GM19351 (cell line): ENCODE data around the gene CDK8.

Experiments
- ATAC-seq: cut with Tn5 transposase; IDR thresholded peaks from one replicate; pipeline ENCODE4 v1.9.1; 2021; ENCODE audit warnings: mild to moderate bottlenecking, moderate library complexity; ENCODE audit not compliant: unreplicated experiment

CDK8 gene

DNA sequence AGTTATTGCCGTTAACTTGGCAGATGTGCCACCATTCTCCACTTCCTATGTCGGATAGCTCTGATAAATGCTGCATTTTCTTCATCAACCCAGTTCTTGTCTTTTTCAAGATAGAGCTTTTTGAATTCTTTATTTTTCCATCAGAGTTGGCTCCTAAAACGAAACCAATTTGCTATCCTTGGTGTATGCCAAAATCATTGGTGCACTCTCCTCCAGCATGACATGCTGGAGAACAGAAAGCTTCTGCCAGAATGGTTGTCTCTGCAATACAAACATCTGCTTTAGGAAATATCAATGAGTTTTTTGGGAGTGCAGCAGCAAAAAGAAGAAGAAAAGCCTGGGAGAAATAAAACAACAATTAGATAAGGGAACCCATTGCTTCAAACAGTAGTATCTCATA lies 124.2 kb downstream of the CDK8 start:
- ATAC-seq: no peak

DNA sequence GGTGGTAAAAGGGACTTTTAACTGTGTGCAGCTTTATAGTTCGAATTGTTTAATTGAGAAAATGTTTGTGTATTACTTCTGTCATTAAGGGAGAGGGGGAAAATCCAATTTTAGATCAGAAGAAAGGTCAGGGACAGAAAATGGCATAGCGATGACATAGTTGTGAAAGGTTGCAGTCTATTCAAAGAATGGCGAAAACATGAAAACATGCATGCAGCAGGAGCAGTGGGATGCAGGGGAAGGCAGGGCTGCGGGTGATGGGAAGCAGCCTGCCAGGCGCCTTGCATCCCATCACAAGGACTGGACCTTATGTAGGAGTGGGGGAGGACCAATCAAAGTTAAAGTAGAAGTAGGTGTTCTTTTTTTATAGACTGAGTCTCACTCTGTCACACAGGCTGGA lies 125.9 kb downstream of the CDK8 start:
- no peak for ATAC-seq

DNA sequence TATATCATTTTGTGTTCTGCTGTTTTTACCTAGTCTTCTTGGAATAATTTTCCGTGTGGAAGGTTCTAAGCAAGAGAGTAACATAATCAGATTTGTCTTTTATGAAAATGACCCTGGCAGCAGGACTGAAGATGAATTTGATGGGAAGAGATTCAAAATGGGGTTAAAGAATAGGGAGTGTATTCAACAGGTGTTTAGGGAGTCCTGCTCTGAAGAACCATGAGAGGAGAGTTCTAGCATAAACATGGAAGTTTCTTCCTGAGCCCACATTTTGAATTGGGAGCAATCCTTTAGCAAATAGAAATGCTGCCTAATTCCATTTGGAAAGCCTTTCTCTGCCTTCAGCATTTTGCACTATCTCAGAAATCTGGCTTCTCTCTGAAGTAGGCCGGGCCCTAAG lies 127.0 kb downstream of the CDK8 start:
- no peak for ATAC-seq

DNA sequence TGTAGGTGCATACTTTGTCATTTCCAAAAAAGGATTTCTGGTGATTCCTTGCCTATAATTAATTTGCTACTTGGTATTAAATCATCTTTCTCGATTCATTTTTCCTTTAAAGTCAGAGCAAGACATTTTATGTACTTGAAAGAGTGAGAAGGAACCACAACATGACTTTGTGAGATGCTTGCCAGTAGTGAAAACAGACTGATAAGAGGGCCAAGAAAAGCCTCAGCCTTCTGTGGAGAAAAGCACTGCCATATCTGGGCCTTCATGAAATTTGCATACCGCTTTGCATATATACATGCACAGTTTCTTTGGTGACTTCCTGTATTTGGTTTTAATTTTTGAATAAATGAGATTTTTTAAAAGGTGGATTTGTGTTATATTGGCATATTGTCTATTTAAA lies 128.4 kb downstream of the CDK8 start:
- ATAC-seq: no peak

DNA sequence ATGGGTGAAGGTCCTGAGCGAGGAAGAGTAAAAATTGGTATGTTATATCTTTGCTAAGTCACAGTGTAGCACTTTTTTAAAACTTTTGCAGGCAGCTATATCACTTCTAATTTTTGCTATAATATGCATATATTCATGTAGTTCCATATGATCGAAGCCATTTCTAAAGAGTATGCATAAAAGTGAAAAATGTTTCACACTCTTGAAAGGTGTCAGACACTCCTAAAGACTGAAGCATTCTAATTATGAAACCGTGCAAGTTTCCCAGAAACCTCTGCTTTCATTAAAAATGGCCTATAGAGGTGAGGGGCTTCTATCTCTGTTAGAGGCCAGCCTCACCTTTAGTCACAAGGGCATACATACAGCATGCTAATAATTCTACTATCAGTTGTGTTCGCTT lies 128.9 kb downstream of the CDK8 start:
- no peak for ATAC-seq

DNA sequence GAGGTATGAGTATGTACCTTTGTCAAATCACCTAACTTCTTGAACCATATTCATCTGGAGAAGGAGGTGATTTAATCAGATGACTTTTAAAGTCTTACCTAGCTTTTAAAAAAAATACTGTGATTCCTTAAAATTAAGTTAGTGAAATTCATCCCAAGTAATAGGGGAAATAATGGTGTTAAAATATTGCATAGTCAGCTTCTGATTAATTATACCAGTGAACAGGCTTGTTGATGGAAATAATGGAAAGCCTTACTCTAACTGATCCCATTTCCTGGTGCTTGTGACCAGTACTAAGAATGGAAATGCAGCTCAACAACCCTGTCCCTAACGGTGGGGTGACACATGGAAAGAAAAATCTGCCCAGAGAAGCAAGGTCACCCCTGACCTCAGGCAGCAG lies 130.7 kb downstream of the CDK8 start:
- ATAC-seq: no peak

DNA sequence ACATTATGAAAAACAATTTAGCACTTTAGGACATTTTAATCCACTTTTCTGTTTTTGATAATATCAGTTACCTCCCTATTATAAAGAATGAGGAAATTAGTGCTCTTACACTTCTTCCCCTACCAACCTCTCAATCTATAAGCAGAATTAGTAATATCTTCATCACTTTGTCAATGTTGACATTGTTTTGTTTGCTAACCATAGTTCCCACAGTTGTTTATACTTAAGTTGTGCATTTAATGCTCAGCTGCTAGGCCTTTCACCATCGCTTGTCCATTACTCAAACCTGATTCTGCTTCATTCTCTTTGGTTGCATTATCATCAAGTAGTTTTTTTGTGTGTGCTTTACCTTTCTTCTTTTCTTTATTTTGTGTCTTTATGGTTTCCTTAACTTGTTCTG lies 132.1 kb downstream of the CDK8 start:
- ATAC-seq: no peak

DNA sequence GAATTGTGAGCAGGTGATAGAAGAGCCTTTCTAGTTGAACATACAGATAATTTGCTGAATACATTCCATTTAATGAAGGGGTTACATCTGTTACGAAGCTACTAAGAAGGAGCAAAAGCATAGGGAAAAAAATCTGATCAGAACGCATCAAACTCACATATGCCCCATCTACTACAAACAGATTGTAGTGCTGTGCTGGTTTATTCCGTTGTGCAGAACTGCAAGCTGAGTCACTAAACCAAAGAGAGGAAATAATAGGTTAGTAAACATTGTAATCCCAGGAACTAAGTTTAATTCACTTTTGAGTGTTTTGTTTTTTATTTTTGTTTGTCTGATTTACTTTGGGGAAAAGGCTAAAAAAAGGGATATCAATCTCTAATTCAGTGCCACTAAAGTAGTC lies 136.3 kb downstream of the CDK8 start:
- ATAC-seq: no peak

DNA sequence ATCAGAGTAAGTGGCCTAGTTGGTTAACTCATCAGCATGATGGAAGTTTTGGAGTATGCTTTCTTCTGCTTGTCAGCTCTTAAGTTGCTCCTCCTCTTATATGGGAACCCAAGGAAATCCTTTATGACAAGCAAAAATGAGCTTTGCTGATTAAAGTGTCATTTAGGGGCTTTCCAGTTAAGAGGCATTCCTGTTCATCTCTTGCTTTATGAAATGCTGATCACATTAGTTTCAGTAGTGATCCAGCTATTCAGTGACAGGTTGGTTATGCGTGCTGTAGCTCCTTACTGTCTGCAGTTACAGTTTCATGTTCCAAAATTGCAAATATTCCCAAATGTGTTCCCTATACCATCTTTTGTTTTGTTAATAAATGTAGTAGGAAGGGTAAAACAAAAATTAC lies 146.6 kb downstream of the CDK8 start:
- ATAC-seq: no peak

DNA sequence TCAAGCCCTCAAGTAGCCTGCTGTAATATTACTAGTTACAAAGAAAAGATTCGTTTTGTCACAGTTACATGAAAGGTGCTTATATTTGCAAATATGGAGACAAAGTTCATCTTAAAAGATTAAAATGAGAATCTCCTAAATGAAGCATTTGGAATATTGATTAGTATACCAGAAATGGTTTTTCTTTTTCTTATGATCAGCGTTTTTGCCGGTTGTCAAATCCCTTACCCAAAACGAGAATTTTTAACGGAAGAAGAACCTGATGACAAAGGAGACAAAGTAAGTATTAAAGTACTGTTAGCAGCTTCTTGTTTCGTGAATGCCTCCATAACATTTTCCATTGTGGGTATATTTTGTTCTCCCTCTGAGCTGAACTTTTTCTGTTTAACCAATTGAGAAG lies 147.1 kb downstream of the CDK8 start:
- no peak for ATAC-seq

DNA sequence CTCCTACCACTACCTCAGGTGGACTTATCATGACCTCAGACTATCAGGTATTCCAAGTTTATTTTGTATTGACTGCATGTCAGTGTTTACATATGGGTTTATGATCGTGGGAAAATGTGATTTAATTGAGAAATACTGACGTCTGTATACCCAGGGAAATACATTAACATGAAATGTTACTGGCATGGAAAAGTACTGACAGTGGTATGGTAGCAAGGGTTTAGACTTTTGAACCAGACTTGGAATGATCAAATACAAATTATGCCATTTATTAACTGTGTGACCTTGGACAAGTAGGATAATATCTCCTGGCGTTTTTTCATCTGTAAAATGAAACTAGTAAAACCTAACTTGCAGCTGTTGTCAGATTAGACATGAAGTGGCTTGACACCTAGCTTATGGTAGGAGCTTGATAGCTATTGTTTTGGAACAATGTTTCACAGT lies 147.7 kb downstream of the CDK8 start:
- no peak for ATAC-seq

DNA sequence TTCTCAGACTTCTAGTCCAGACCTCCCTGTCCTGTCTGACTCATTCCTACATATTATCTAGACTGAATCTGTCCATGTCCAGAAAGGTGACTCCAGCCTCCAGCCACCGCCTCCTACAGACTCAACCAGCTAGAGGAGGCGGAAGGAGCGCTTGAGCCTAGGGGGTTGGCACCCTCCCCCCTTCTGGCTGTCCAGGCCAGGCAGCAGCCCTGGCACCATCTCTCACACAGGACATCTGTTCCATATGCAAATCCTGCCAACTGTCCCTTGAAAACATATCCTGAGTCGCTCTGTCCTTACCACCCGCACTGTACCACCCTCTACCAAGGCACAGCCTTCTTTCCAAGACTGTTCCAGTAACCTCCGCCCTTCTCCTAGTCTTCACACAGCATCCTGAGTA lies 152.9 kb downstream of the CDK8 start:
- ATAC-seq: no peak

DNA sequence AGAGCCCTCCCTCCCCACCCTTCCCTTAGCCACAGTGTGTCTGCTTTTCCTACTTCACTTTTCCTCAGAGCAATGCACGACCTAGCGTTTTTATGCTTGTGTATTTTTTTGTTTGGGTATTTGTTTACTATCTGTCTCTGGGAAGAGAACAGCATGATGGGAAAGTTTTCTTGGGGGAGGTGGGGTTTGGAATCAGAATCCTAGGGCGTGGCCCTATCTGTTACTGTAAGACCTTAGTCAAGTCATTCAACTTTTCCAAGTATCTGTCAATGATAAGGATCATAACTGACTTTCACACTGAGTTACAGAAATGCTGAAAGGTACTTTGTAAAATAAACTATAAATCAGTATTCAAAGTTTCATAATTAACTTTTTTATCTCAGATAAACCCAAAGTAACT lies 157.3 kb downstream of the CDK8 start:
- ATAC-seq: no peak

DNA sequence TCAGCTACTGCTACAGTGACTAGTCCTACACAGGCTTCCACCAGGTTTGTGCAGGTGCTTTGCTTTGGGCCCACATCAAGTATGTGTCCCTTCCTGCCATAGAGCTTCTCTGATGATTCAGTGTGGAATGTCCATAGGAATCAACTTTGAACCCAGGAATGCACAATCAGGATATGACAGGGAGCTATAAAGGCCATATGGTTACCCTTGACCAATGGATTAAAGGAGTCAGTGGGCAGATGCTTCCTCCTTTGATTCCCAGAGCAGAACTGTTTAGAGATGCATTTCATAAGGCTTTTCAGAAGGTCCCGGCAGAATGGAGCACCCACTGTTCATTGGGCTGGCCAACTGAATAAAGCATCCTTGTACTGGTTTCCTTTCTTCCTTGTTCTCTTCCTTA lies 158.3 kb downstream of the CDK8 start:
- ATAC-seq: no peak

DNA sequence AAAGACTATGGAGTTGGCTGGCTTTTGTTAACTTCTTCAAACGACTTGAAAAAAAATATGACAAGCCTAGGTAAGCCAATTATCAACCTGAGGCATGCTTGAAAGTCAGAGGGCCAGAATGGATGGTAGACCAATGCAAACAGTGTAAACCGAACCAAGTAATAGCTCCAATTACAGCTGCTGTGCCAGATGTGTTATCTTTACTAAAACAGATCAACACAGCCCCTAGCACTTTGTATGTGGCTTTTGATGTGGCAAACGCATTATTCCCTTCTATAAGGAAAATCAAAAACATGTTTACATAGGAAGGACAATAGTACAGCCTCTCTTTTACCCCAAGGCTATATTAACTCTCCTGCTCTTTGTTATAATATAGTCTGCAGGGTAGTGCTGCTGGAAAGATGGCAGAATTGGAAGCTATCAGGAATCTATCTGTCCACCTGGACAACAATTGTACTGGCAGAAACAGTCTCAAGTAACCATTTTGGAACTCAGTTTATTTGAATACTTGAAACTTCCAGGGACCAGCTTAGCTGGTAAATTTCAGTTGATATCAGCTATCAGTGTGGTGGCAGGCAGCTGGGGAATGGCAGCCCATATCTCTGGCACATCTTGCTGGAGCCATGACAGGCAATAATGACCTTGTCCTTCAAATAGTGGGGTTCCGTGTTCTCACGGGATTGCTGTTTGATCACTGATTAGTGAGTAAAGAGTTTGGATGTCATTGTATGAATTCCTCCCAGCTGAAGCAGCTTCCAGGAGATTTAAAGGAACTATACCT lies 159.2 kb downstream of the CDK8 start:
- no peak for ATAC-seq

DNA sequence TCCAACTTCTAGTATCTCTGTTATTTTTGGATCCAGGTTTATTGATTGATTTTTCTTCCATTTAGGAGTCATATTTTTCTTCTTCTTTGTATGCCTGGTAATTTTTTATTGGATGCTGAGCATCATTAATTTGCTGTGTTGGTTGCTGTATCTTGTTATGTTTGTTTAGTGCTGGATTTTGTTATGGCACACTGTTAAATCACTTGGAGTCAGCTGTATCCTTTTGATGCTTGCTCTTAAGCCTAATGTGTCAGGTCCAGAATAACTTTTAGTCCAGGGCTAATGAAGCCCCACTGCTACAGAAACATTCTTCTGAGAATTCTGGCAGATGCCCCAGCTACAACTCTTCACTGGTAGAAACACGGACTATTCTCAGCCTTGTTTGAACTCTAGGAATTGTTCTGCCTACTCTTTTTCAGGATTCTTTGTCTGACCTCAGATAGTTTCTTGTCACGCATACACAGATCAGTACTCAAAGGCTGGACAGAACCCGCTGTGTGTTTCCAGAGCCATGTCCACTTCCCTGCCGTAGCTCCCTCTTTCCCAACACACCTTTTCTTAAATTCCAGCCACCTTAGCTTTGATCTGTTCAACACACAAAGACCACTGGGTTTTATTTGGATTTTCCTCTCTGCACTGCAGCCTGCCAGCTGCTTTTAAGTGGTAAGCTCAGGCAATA lies 166.5 kb downstream of the CDK8 start:
- no peak for ATAC-seq

DNA sequence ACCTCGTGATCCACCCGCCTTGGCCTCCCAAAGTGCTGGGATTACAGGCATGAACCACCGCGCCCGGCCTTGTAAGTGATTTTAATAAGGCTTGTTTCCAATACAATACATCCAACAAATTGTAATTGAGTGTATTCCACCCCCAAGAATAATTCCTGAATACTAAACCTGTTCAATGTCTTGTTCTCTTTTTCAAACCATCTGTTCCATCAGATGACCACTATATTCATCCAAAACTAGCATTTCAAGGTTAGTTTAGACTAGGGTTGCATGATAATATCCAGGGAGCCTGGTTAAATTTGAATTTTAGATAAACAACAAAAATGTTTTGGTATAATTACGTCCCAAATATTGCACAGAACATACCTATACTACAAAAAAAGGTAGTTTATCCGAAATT lies 168.1 kb downstream of the CDK8 start:
- ATAC-seq: no peak

DNA sequence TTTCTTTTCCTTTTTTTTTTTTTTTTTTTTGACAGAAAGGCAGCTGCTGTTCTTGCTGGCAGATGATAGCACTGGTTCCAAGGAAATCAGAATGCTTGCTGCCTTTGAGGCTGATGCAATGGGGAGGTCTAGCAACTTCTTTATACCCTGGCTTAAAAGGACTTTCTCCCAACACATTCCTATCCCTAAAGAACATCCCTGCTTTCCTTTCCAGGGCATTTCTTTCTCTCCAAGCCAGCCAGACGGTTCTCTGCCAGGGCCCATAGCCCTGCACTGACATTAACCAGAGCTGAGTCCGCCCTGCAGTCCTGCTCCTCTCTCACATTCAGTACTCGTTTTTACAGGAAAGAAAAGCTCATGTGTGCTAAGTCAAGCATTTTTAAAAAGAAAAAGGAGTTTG lies 169.7 kb downstream of the CDK8 start:
- ATAC-seq: no peak

DNA sequence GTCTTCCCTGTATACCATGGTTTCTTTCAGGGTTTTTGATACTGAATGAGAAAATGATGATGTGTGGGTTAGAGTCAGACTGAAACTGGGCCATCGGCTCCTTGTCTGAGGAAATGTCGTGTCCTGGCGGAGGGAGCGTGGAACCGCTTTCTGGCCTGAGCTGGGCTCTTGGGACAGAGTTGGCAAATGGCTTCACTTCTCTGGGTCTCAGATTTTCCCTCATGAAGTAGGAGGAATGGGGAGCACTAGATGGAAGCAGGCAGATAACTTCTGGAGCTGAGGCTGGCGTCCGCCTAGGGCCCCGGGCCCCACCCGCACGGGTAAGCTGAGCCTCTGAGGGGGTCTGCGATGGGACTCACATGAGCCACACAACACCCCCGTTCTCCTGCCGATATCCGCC lies 170.3 kb downstream of the CDK8 start:
- no peak for ATAC-seq

DNA sequence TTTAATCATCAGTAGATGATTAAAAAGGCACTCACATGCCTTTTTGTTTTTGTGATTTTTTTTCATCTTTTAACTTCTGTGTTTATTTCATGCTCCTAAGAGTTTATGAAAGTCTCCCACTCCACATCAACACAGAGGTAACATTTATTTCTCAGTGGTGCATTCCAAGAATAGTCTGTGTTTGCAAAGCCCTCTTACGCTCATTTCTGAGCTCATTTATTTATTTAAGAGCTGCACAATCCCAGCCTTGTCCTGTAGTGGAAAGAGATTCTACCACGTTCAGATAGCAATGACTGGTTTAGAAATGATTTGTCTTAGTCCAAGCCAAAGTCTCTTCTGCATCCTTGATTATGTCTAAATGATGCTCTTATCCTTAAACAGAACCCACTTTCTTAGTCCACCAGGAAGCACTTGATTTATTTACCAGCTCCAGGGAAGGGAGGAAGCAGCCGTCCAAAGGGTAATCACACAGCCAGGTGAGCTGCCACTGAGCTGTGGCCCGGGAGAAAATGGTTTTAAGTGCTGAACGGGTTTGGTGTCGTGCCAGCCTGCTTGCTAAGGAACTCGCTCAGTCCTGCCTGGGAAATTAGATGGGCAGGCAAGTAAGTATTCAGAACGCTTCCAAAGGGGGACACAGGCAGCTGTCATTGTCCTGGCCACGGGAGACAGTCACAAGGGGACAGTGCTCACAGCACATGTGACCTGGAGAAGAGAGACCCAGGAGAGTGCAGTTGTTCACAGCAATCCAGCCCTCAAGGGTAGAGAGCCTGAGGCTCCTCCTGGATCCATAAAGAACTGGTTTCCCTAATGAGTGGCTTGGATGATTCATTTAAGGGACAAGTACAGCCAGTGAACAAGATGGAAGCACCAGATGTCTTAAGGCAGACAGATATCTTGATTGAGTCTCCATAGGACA lies 171.8 kb downstream of the CDK8 start:
- ATAC-seq: no peak

DNA sequence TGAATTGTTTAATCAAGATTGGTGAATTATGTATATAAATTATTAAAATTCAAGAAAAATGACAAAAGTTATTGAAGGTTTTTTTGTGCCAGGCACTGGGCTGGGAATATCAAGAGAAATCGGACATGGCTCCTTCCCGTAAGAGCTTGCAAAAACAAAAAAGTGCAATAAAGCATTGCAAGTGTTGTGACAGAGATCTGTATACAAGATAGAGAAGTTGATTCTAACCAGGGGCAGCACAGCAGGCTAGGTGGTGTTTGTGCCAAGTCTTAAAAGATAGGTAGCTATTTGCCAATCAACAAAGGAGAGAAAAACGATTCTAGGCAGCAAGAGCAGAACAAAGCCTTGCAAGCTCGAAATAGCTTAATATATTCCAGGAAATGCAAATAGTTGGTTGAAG lies 179.8 kb downstream of the CDK8 start:
- no peak for ATAC-seq

DNA sequence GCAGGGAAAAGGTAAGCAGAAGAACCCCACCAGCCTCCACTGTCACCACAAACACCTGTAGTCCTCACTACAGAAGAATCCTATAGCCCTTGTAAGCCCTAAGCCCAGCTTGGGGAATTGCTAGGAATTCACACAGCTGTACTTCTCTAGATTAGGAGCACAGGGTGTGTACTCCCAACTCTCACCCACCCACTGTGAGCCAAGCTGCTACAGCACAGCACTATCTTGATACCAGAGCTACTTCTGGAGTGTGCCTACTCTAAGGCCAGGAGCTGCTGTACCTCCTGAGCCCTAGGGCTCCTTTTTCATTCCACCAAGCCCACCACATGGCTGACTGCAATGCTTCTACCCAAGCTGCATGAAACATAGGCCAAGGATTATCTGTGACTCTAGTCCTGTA lies 181.2 kb downstream of the CDK8 start:
- ATAC-seq: no peak
